Spleen (tissue), 7 donors: Measurements from ENCODE around the gene DDIT4.
A peak's percentile ranks its signal among the peaks of the same experiment; 100 is the strongest.

Experiments used
- POLR2AphosphoS5 ChIP-seq, 3 donors: sonication (generic); formaldehyde crosslinking; IDR thresholded peaks; one replicate each; pipeline ENCODE4 v1.5.1; 2017; ENCODE audit warnings: antibody characterized with exemption in 3 of 3
- TF ChIP-seq, protein P1 (sequence below), 11 experiments: fragments of 200-600 bp in 7 of 11; fragments of 450-650 bp in 4 of 11; sonication (generic) in 4 of 11; IDR thresholded peaks in 8 of 11; conservative IDR thresholded peaks in 3 of 11; 1 replicate in 7 of 11; 2 replicates in 4 of 11; pipeline versions ENCODE4 v1.4.0 to v1.8.0; 2016 to 2021; ENCODE audit warnings: antibody characterized with exemption in 11 of 11, inconsistent platforms in 4 of 11, mild to moderate bottlenecking in 1 of 11
- donor health status: DM: no; HTN: no; CAD: no; lungs with moderate emphysema.
- donor health status: DM: no; HTN: no; CAD: no.
- donor health status: DM: no; HTN: no; CAD: no.

DNA sequence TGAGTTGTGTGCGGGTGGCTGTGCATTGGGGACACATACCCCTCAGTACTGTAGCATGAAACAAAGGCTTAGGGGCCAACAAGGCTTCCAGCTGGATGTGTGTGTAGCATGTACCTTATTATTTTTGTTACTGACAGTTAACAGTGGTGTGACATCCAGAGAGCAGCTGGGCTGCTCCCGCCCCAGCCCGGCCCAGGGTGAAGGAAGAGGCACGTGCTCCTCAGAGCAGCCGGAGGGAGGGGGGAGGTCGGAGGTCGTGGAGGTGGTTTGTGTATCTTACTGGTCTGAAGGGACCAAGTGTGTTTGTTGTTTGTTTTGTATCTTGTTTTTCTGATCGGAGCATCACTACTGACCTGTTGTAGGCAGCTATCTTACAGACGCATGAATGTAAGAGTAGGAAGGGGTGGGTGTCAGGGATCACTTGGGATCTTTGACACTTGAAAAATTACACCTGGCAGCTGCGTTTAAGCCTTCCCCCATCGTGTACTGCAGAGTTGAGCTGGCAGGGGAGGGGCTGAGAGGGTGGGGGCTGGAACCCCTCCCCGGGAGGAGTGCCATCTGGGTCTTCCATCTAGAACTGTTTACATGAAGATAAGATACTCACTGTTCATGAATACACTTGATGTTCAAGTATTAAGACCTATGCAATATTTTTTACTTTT is 1.8 kb downstream of the DDIT4 start:
- TF ChIP-seq, protein P1, sequence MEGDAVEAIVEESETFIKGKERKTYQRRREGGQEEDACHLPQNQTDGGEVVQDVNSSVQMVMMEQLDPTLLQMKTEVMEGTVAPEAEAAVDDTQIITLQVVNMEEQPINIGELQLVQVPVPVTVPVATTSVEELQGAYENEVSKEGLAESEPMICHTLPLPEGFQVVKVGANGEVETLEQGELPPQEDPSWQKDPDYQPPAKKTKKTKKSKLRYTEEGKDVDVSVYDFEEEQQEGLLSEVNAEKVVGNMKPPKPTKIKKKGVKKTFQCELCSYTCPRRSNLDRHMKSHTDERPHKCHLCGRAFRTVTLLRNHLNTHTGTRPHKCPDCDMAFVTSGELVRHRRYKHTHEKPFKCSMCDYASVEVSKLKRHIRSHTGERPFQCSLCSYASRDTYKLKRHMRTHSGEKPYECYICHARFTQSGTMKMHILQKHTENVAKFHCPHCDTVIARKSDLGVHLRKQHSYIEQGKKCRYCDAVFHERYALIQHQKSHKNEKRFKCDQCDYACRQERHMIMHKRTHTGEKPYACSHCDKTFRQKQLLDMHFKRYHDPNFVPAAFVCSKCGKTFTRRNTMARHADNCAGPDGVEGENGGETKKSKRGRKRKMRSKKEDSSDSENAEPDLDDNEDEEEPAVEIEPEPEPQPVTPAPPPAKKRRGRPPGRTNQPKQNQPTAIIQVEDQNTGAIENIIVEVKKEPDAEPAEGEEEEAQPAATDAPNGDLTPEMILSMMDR (IDR thresholded peaks at IDR 0.05 in 8 of 11, conservative IDR thresholded peaks at IDR 0.05 in 3 of 11): no peak
- TF ChIP-seq POLR2AphosphoS5 (IDR thresholded peaks at IDR 0.05): peak in 2 of 3 donors; percentile 6 to 48
